Cerebellar nuclear complex (tissue), 1 donor: Measurements from ENCODE around the gene SHC4.

Source experiments
- DNase-seq, 2 experiments: peaks; one replicate each; lab custom pipeline; 2025; lab: John Stamatoyannopoulos, UW

SHC4 gene

GRCh38 chr15:48850648-48851047, 113.1 kb downstream of the SHC4 start:
- DNase-seq: no peak

GRCh38 chr15:48845123-48845522, 118.6 kb downstream of the SHC4 start:
- DNase-seq: no peak

GRCh38 chr15:48842501-48842900, 121.2 kb downstream of the SHC4 start:
- DNase-seq: no peak

- DNase-seq: no peak
These were observed 129.0 kb downstream of the SHC4 start for GRCh38 chr15:48834756-48835155.

GRCh38 chr15:48833526-48834239, 130.0 kb downstream of the SHC4 start:
- no peak for DNase-seq

GRCh38 chr15:48832648-48833047, 131.1 kb downstream of the SHC4 start:
- no peak for DNase-seq

GRCh38 chr15:48828906-48829305, 134.8 kb downstream of the SHC4 start:
- DNase-seq: no peak

- DNase-seq: no peak
These were observed 135.2 kb downstream of the SHC4 start for GRCh38 chr15:48828471-48828870.

GRCh38 chr15:48825075-48825474, 138.6 kb downstream of the SHC4 start:
- DNase-seq: no peak

- DNase-seq: no peak
These were observed 140.0 kb downstream of the SHC4 start for GRCh38 chr15:48823706-48824105.

- DNase-seq: no peak
These were observed 140.5 kb downstream of the SHC4 start for GRCh38 chr15:48823237-48823636.

GRCh38 chr15:48814286-48814685, 149.4 kb downstream of the SHC4 start:
- DNase-seq: no peak

GRCh38 chr15:48811325-48811958, 152.3 kb downstream of the SHC4 start:
- DNase-seq: no peak

- DNase-seq: peak; percentile 95 to 96
These were observed 153.1 kb downstream of the SHC4 start, which contains the start of gene CEP152 for GRCh38 chr15:48810414-48811324. Gene CEP152 (minus strand): TSS chr15:48811069. CDS start chr15:48805649, 5,420 bp downstream.

GRCh38 chr15:48806151-48806550, 157.6 kb downstream of the SHC4 start:
- DNase-seq: no peak

GRCh38 chr15:48805591-48805990, 158.1 kb downstream of the SHC4 start:
- no peak for DNase-seq

GRCh38 chr15:48803877-48804276, 159.8 kb downstream of the SHC4 start:
- no peak for DNase-seq

GRCh38 chr15:48802867-48803266, 160.9 kb downstream of the SHC4 start:
- no peak for DNase-seq

GRCh38 chr15:48802257-48802656, 161.5 kb downstream of the SHC4 start:
- no peak for DNase-seq

- no peak for DNase-seq
These were observed 162.8 kb downstream of the SHC4 start for GRCh38 chr15:48800811-48801455.

GRCh38 chr15:48800245-48800644, 163.5 kb downstream of the SHC4 start:
- DNase-seq: no peak

GRCh38 chr15:48798319-48798718, 165.4 kb downstream of the SHC4 start:
- DNase-seq: no peak
